ENCODE measurements around the gene INPP5J.

DNA sequence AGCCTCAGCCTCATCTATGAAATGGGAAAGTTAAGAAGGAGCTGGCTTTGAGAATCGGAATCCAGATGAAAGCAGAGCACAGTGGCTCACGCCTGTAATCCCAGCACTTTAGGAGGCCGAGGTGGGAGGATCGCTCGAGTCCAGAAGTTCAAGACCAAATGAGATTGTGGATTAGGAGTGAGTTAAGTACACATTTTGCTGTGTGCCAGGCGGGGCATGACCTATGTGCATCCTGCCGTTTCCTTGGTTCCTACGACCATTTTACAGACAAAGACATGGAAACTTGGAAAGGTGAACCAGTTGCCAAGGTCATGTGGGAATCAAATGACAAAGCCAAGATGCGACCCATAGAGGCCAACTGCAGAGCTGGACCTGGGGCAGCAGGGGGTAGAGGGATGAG lies 13.4 kb downstream of the INPP5J start:
- TF ChIP-seq, protein P1, sequence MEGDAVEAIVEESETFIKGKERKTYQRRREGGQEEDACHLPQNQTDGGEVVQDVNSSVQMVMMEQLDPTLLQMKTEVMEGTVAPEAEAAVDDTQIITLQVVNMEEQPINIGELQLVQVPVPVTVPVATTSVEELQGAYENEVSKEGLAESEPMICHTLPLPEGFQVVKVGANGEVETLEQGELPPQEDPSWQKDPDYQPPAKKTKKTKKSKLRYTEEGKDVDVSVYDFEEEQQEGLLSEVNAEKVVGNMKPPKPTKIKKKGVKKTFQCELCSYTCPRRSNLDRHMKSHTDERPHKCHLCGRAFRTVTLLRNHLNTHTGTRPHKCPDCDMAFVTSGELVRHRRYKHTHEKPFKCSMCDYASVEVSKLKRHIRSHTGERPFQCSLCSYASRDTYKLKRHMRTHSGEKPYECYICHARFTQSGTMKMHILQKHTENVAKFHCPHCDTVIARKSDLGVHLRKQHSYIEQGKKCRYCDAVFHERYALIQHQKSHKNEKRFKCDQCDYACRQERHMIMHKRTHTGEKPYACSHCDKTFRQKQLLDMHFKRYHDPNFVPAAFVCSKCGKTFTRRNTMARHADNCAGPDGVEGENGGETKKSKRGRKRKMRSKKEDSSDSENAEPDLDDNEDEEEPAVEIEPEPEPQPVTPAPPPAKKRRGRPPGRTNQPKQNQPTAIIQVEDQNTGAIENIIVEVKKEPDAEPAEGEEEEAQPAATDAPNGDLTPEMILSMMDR (conservative IDR thresholded peaks at IDR 0.05 in 1 of 2, IDR thresholded peaks at IDR 0.05 in 1 of 2; ENCODE audit: extremely low read depth in 1 of 2, insufficient read depth in 1 of 2, low read depth in 1 of 2, low read length in 2 of 2), result no peak
- TF ChIP-seq EZH2 (IDR thresholded peaks at IDR 0.05; ENCODE audit: borderline replicate concordance, low read length), result no peak

Measured in mammary epithelial cell (primary cell).